K562 (cell line): Measurements from ENCODE around the gene BCAS3. TPM values are rescaled to one million over a fixed set of nuclear protein-coding genes. Genes with fewer than 3 reads are reported as not detected.
A peak's percentile ranks its signal among the peaks of the same experiment; 100 is the strongest.

ENCODE experiments used
- ATAC-seq: fragments of 200-7000 bp; cut with Tn5 transposase; 3 replicates; pipeline ENCODE4 v1.9.1; 2020; ENCODE audit warnings: moderate library complexity
- BruUV-seq: library from RNA; stranded (reverse); fragments of 400-500 nt; replicated peaks from 2 replicates; lab custom pipeline; 2021; lab: Mats Ljungman, UMichigan
- CTCF ChIA-PET: fragments of 300-600 bp; formaldehyde crosslinking; extraction: SDS; loops from one replicate; lab custom pipeline; 2021; ENCODE audit warnings: low intra/inter-chr PET ratio; lab: Yijun Ruan, JAX
- POLR2A ChIA-PET: fragments of 300-600, 350-650 bp; sonication (Branson Sonifier 250); formaldehyde crosslinking; extraction: SDS; loops from one replicate; lab custom pipeline; 2021; ENCODE audit warnings: antibody characterized with exemption, inconsistent platforms; lab: Yijun Ruan, JAX
- DNase-seq, 4 experiments: peaks; one replicate each; pipeline versions ENCODE4 v3.0.0 to v3.0.0-alpha.2; 2011 to 2018; ENCODE audit warnings: low spot score in 3 of 4, mixed read lengths in 3 of 4; ENCODE audit errors: extremely low read depth in 1 of 4
- FAIRE-seq: peaks from 2 replicates; lab custom pipeline; 2011; peaks lifted over from hg19 to GRCh38; lab: Jason Lieb, UNC
- H2AFZ ChIP-seq: 2 replicates; pipeline ENCODE4 v1.6.0; 2011; ENCODE audit warnings: low read depth, low read length, control low read depth, inconsistent platforms
- H3K27ac ChIP-seq: fragments of 200-600 bp; 3 replicates; pipeline ENCODE4 v1.8.0; 2011; ENCODE audit warnings: low read depth, mild to moderate bottlenecking, control low read depth, inconsistent platforms, low read length, moderate library complexity, mixed read lengths; ENCODE audit errors: extremely low read depth
- H3K27me3 ChIP-seq, 2 experiments: fragments of 300-600 bp in 1 of 2; 2 replicates in 1 of 2; 3 replicates in 1 of 2; pipeline versions ENCODE4 v1.6.0 to v1.8.0; 2011; ENCODE audit warnings: inconsistent platforms in 2 of 2, low read length in 2 of 2, mild to moderate bottlenecking in 1 of 2, mixed read lengths in 1 of 2, moderate library complexity in 1 of 2; ENCODE audit not compliant: control insufficient read depth in 2 of 2, insufficient read depth in 2 of 2
- H3K36me3 ChIP-seq: fragments of 300-600 bp; 3 replicates; pipeline ENCODE4 v1.8.0; 2011; ENCODE audit warnings: mild to moderate bottlenecking, low read length, inconsistent platforms; ENCODE audit not compliant: control insufficient read depth, insufficient read depth
- H3K4me1 ChIP-seq, 2 experiments: fragments of 200-600 bp in 1 of 2; replicated peaks in 1 of 2; 2 replicates in 1 of 2; 3 replicates in 1 of 2; pipeline versions ENCODE4 v1.5.1 to v1.8.0; 2011; ENCODE audit warnings: inconsistent platforms in 2 of 2, low read length in 2 of 2, mild to moderate bottlenecking in 1 of 2, mixed read lengths in 1 of 2, moderate library complexity in 1 of 2; ENCODE audit not compliant: control insufficient read depth in 2 of 2, insufficient read depth in 2 of 2
- H3K4me2 ChIP-seq: 2 replicates; pipeline ENCODE4 v1.6.1; 2011; ENCODE audit warnings: low read length, control low read depth, inconsistent platforms, mixed read lengths; ENCODE audit not compliant: insufficient read depth
- H3K4me3 ChIP-seq: fragments of 200-600 bp; sonication (generic), shearing (Covaris generic); 2 replicates; pipeline ENCODE4 v1.5.1; 2016; ENCODE audit warnings: control low read depth, inconsistent platforms
- H3K79me2 ChIP-seq: fragments of 200-600 bp; 3 replicates; pipeline ENCODE4 v1.8.0; 2011; ENCODE audit warnings: low read length, inconsistent platforms; ENCODE audit not compliant: control insufficient read depth, insufficient read depth
- H3K9ac ChIP-seq, 2 experiments: 2 replicates each; pipeline versions ENCODE4 v1.6.0 to v1.6.1; 2011; ENCODE audit warnings: low read depth in 2 of 2, low read length in 2 of 2, control low read depth in 1 of 2, inconsistent platforms in 1 of 2, mild to moderate bottlenecking in 1 of 2, mixed read lengths in 1 of 2; ENCODE audit not compliant: insufficient read depth in 1 of 2
- H3K9me1 ChIP-seq: one replicate; pipeline ENCODE4 v1.6.0; 2011; ENCODE audit warnings: inconsistent platforms, mild to moderate bottlenecking, low read length, moderate library complexity; ENCODE audit not compliant: control insufficient read depth, insufficient read depth
- H3K9me3 ChIP-seq: replicated peaks from 2 replicates; pipeline ENCODE4 v1.5.1; 2011; ENCODE audit warnings: low read depth, low read length, inconsistent platforms; ENCODE audit not compliant: control insufficient read depth, insufficient read depth
- H4K20me1 ChIP-seq: replicated peaks from 2 replicates; pipeline ENCODE4 v1.6.1; 2011; ENCODE audit warnings: low read length, inconsistent platforms, mixed read lengths; ENCODE audit not compliant: control insufficient read depth, insufficient read depth
- CXXC5 ChIP-seq: fragments of 250-450 bp; sonication (Bioruptor Pico); IDR thresholded peaks from 2 replicates; pipeline ENCODE4 v1.8.0; 2022; ENCODE audit warnings: inconsistent platforms, mild to moderate bottlenecking, moderate library complexity
- SREBF1 ChIP-seq: fragments of 150-350 bp; IDR thresholded peaks from 2 replicates; pipeline ENCODE4 v1.6.1; 2014; ENCODE audit warnings: antibody characterized with exemption, low read depth, low read length, borderline replicate concordance
- TEAD2 ChIP-seq: fragments of 450-650 bp; IDR thresholded peaks from 2 replicates; pipeline ENCODE4 v1.6.1; 2016; ENCODE audit warnings: missing genetic modification characterization, control low read depth, missing compliant biosample characterization
- ZNF644 ChIP-seq: fragments of 200-800 bp; sonication (Bioruptor generic); IDR thresholded peaks from 2 replicates; pipeline ENCODE4 v1.6.1; 2016; ENCODE audit warnings: low read depth, missing genetic modification characterization, missing compliant biosample characterization
- WGBS: fragments of 100-300 bp; shearing (Covaris generic); methylation state at CpG from one replicate; pipeline ENCODE4 v1.1.6; 2016; ENCODE audit warnings: low coverage, mixed read lengths; ENCODE audit not compliant: insufficient coverage; ENCODE audit errors: missing lambda C conversion rate; 5-methylcytosine and 5-hydroxymethylcytosine counted together
- in situ Hi-C: fragments of 300-500 bp; cut with MboI; formaldehyde crosslinking; loops from 4 replicates; pipeline ENCODE4 v1.15.0; 2018; ENCODE audit warnings: inconsistent platforms, mixed read lengths
- intact Hi-C: fragments of 100-400 bp; cut with micrococcal nuclease; formaldehyde crosslinking; loops from 2 replicates; pipeline ENCODE4 v1.14.2; 2022
- polyA plus RNA-seq, 8 experiments: library from polyadenylated mRNA; depleted of rRNA in 4 of 8; stranded (reverse) in 5 of 8; unstranded in 3 of 8; fragments of >200 nt; fragmentation: Nextera tagmentation in 2 of 8; fragmentation: Illumina TruSeq in 1 of 8; extraction: Ambion mirVana in 2 of 8; extraction: Trizol in 1 of 8; gene quantifications; 2 replicates each; pipeline versions ENCODE4 v1.2.1 to v1.2.3, GENCODE V29; 2011 to 2014; ENCODE audit warnings: inconsistent platforms in 1 of 8, missing spikeins in 1 of 8
- total RNA-seq, 7 experiments: library from RNA; depleted of rRNA in 6 of 7; stranded (reverse); fragments of >200 nt in 6 of 7; fragmentation: Illumina TruSeq in 2 of 7; extraction: Trizol in 2 of 7; gene quantifications; 2 replicates each; pipeline versions ENCODE4 v1.2.1 to v1.2.3, GENCODE V29; 2011 to 2021; ENCODE audit warnings: low replicate concordance in 1 of 7
- TF ChIP-seq, protein P1 (sequence below): fragments of 450-650 bp; IDR thresholded peaks from 2 replicates; pipeline ENCODE4 v1.6.1; 2018; ENCODE audit not compliant: partially characterized antibody
- TF ChIP-seq, protein P2 (sequence below), 3 experiments: fragments of 200-800 bp in 1 of 3; fragments of 250-450 bp in 1 of 3; fragments of 450-650 bp in 1 of 3; sonication (Bioruptor Pico) in 1 of 3; sonication (Bioruptor generic) in 1 of 3; formaldehyde crosslinking in 1 of 3; IDR thresholded peaks; 2 replicates each; pipeline versions ENCODE4 v1.6.1 to v1.8.0; 2016 to 2022; ENCODE audit warnings: mild to moderate bottlenecking in 2 of 3, missing genetic modification characterization in 2 of 3, missing compliant biosample characterization in 1 of 3, moderate library complexity in 1 of 3

Gene BCAS3
- total and polyA plus RNA-seq, 9 of the 15 experiments (the other 6 are each of a cell fraction or from before 2014, with no cell fraction given) = 1.9 to 5.5 (median 3.5) TPM

DNA sequence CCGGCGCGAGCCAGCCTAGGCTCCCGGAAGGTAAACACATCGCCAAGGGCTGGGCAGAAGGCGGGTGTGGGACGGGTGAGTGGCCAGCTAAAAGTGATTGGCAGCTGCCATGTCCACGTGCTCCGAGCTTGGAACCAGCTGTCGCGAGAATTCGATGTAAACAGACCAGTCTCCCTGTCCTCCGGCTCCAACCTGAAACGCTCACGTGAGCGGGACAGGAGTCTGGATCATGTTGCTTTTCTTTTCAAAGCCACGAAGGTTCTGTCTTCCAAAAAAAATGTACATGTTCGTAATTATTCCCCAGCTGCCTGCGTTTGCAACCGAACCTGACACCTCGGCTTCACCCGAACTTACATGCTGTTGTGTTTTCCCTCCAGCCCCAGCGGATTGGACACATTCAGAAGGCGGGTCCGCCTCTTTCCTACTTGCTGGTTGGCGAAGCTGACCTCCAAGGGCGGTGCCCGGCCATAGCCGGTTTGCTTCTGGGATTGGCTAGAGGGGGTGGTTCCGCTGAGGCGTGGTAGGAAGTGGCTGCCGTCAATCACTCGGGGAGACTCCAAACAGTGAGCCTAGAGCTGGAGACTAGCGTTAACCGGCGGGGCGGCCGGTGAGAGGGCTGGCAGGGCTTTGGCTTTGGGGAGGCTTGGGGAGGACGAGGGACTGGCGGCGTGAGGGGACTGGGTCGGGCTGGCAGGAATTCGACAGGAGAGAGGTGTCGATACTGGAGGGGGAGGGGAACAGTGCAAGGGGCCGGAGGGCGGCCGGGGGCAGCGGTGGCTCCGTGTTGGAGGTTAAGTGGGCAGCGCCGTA lies at the start of gene BCAS3 (continued):
- TF ChIP-seq, protein P1, sequence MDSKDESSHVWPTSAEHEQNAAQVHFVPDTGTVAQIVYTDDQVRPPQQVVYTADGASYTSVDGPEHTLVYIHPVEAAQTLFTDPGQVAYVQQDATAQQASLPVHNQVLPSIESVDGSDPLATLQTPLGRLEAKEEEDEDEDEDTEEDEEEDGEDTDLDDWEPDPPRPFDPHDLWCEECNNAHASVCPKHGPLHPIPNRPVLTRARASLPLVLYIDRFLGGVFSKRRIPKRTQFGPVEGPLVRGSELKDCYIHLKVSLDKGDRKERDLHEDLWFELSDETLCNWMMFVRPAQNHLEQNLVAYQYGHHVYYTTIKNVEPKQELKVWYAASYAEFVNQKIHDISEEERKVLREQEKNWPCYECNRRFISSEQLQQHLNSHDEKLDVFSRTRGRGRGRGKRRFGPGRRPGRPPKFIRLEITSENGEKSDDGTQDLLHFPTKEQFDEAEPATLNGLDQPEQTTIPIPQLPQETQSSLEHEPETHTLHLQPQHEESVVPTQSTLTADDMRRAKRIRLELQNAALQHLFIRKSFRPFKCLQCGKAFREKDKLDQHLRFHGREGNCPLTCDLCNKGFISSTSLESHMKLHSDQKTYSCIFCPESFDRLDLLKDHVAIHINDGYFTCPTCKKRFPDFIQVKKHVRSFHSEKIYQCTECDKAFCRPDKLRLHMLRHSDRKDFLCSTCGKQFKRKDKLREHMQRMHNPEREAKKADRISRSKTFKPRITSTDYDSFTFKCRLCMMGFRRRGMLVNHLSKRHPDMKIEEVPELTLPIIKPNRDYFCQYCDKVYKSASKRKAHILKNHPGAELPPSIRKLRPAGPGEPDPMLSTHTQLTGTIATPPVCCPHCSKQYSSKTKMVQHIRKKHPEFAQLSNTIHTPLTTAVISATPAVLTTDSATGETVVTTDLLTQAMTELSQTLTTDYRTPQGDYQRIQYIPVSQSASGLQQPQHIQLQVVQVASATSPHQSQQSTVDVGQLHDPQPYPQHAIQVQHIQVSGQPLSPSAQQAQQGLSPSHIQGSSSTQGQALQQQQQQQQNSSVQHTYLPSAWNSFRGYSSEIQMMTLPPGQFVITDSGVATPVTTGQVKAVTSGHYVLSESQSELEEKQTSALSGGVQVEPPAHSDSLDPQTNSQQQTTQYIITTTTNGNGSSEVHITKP = peak; percentile 57
- TF ChIP-seq SREBF1 (0 out of 2 replicates have a peak, but pooled peaks have one; percentile 40), ZNF644 (tag) (no peak), CXXC5 (CRISPR knock-in tag) (peak; percentile 48)

DNA sequence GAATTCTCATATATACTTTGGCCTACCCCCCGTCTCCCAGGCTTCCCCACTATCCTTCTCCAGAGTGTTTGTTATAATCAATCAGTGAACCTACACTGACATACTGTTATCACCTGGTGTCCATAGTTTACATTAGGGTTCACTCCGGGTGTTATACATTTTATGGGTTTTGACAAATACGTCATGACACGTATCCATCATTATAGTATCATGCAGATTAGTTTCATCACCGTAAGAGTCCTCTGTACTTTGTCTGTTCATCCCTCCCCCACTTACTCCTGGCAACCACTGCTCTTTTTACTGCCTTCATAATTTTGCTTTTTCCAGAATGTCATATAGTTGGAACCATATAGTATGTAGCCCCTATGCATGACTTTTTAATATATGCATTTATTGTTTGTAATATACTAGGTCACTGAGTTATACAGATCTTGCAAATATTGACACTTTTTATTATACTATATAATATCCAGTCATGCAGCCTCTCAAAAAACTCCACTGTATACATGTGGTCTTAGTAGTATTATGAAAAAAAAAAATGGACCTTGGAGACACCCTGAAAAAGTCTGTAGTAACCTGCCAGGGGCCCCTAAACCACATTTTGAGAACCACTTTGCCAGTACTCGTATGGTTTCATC lies 49.3 kb upstream of the BCAS3 start:
- no peak overlapping the region for H3K9ac ChIP-seq
- H3K4me2 ChIP-seq = no peak overlapping the region
- H3K79me2 ChIP-seq = peaks cover 7% of the 10 kb centered on the region; the same call in 2 of the 3 replicates
- ATAC-seq = no peak
- intact Hi-C loops = no loop called here
- H3K27me3 ChIP-seq = no peaks in the 10 kb centered on the region
- H3K27ac ChIP-seq = no peak overlapping the region
- H3K9me3 ChIP-seq = no peaks in the 10 kb centered on the region
- no peaks in the 10 kb centered on the region for H4K20me1 ChIP-seq
- no peak overlapping the region for H2AFZ ChIP-seq
- no peak for TF ChIP-seq TEAD2 (tag)
- TF ChIP-seq, protein P2, sequence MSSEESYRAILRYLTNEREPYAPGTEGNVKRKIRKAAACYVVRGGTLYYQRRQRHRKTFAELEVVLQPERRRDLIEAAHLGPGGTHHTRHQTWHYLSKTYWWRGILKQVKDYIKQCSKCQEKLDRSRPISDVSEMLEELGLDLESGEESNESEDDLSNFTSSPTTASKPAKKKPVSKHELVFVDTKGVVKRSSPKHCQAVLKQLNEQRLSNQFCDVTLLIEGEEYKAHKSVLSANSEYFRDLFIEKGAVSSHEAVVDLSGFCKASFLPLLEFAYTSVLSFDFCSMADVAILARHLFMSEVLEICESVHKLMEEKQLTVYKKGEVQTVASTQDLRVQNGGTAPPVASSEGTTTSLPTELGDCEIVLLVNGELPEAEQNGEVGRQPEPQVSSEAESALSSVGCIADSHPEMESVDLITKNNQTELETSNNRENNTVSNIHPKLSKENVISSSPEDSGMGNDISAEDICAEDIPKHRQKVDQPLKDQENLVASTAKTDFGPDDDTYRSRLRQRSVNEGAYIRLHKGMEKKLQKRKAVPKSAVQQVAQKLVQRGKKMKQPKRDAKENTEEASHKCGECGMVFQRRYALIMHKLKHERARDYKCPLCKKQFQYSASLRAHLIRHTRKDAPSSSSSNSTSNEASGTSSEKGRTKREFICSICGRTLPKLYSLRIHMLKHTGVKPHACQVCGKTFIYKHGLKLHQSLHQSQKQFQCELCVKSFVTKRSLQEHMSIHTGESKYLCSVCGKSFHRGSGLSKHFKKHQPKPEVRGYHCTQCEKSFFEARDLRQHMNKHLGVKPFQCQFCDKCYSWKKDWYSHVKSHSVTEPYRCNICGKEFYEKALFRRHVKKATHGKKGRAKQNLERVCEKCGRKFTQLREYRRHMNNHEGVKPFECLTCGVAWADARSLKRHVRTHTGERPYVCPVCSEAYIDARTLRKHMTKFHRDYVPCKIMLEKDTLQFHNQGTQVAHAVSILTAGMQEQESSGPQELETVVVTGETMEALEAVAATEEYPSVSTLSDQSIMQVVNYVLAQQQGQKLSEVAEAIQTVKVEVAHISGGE (CRISPR knock-in tag; IDR thresholded peaks at IDR 0.05) = peak in 1 of 3 experiments; percentile 66; a peak in 2 of 6 replicates
- H3K36me3 ChIP-seq = peaks cover 12% of the 10 kb centered on the region; the same call in 2 of the 3 replicates
- H3K4me3 ChIP-seq = no peak overlapping the region
- no TSS peak for BruUV-seq
- no peak for DNase-seq
- no peaks in the 10 kb centered on the region for H3K4me1 ChIP-seq
- no peaks in the 10 kb centered on the region for H3K9me1 ChIP-seq
- no peak for FAIRE-seq
- in situ Hi-C loops = no loop called here
- CTCF ChIA-PET = no interaction called here
- 89% methylated on average over 6 of the region's 6 CpGs for WGBS
- POLR2A ChIA-PET = no interaction called here
